Measurements from ENCODE around the gene PLA2G4D.

The PLA2G4D gene

GRCh38 chr15:42032376-42033213 is 61.8 kb downstream of the PLA2G4D start:
- Histone ChIP-seq H3K27me3 (ENCODE audit: control insufficient read depth in 5 of 5, insufficient read depth in 4 of 5, low read length in 5 of 5) (peaks cover 0 to 4% (median 0%) of the 10 kb centered on the region in 5 donors), H3K9me3 (ENCODE audit: control insufficient read depth in 5 of 5, low read length in 5 of 5) (no peaks in the 10 kb centered on the region), H3K9ac (ENCODE audit: low read length in 5 of 5) (no peak overlapping the region), H3K4me1 (ENCODE audit: control insufficient read depth in 5 of 5, insufficient read depth in 5 of 5, low read length in 5 of 5) (no peaks in the 10 kb centered on the region), H3K36me3 (ENCODE audit: control insufficient read depth in 5 of 5, insufficient read depth in 5 of 5, low read length in 5 of 5) (no peaks in the 10 kb centered on the region), H3K27ac (ENCODE audit: low read depth, low read length) (no peak overlapping the region), H3K4me3 (ENCODE audit: low read depth in 1 of 5, low read length in 5 of 5) (no peak overlapping the region)

- H3K27me3 ChIP-seq (ENCODE audit: control insufficient read depth in 5 of 5, insufficient read depth in 4 of 5, low read length in 5 of 5): peaks cover 0 to 4% (median 0%) of the 10 kb centered on the region in 5 donors
These were observed 63.0 kb downstream of the PLA2G4D start for GRCh38 chr15:42031198-42031915.

GRCh38 chr15:42027521-42027920 is 66.8 kb downstream of the PLA2G4D start:
- Histone ChIP-seq H3K4me3 (ENCODE audit: low read depth in 1 of 5, low read length in 5 of 5) (no peak overlapping the region), H3K9me3 (ENCODE audit: control insufficient read depth in 5 of 5, low read length in 5 of 5) (peaks cover 0 to 1% (median 0%) of the 10 kb centered on the region in 5 donors), H3K27ac (ENCODE audit: low read depth, low read length) (no peak overlapping the region), H3K9ac (ENCODE audit: low read length in 5 of 5) (no peak overlapping the region), H3K4me1 (ENCODE audit: control insufficient read depth in 5 of 5, insufficient read depth in 5 of 5, low read length in 5 of 5) (no peaks in the 10 kb centered on the region), H3K36me3 (ENCODE audit: control insufficient read depth in 5 of 5, insufficient read depth in 5 of 5, low read length in 5 of 5) (no peaks in the 10 kb centered on the region), H3K27me3 (ENCODE audit: control insufficient read depth in 5 of 5, insufficient read depth in 4 of 5, low read length in 5 of 5) (peaks cover 0 to 4% (median 0%) of the 10 kb centered on the region in 5 donors)

More at GRCh38 chr15:42031198-42031915, 63.0 kb downstream of the PLA2G4D start:
- no peaks in the 10 kb centered on the region for H3K9me3 ChIP-seq (ENCODE audit: control insufficient read depth in 5 of 5, low read length in 5 of 5)
- H3K4me1 ChIP-seq (ENCODE audit: control insufficient read depth in 5 of 5, insufficient read depth in 5 of 5, low read length in 5 of 5): no peaks in the 10 kb centered on the region
- H3K27ac ChIP-seq (ENCODE audit: low read depth, low read length): no peak overlapping the region
- H3K36me3 ChIP-seq (ENCODE audit: control insufficient read depth in 5 of 5, insufficient read depth in 5 of 5, low read length in 5 of 5): no peaks in the 10 kb centered on the region
- no peak overlapping the region for H3K4me3 ChIP-seq (ENCODE audit: low read depth in 1 of 5, low read length in 5 of 5)
- H3K9ac ChIP-seq (ENCODE audit: low read length in 5 of 5): no peak overlapping the region

GRCh38 chr15:42024303-42024702 is 70.1 kb downstream of the PLA2G4D start:
- H3K9ac ChIP-seq (ENCODE audit: low read length in 5 of 5): no peak overlapping the region
- H3K27me3 ChIP-seq (ENCODE audit: control insufficient read depth in 5 of 5, insufficient read depth in 4 of 5, low read length in 5 of 5): no peaks in the 10 kb centered on the region
- H3K9me3 ChIP-seq (ENCODE audit: control insufficient read depth in 5 of 5, low read length in 5 of 5): peaks cover 0 to 3% (median 0%) of the 10 kb centered on the region in 5 donors
- H3K4me1 ChIP-seq (ENCODE audit: control insufficient read depth in 5 of 5, insufficient read depth in 5 of 5, low read length in 5 of 5): no peaks in the 10 kb centered on the region
- no peak overlapping the region for H3K4me3 ChIP-seq (ENCODE audit: low read depth in 1 of 5, low read length in 5 of 5)
- H3K36me3 ChIP-seq (ENCODE audit: control insufficient read depth in 5 of 5, insufficient read depth in 5 of 5, low read length in 5 of 5): no peaks in the 10 kb centered on the region
- no peak overlapping the region for H3K27ac ChIP-seq (ENCODE audit: low read depth, low read length)

GRCh38 chr15:42021593-42021992 is 72.8 kb downstream of the PLA2G4D start:
- peaks cover 0 to 2% (median 0%) of the 10 kb centered on the region in 5 donors for H3K4me1 ChIP-seq (ENCODE audit: control insufficient read depth in 5 of 5, insufficient read depth in 5 of 5, low read length in 5 of 5)
- peaks cover 0 to 3% (median 0%) of the 10 kb centered on the region in 5 donors for H3K9me3 ChIP-seq (ENCODE audit: control insufficient read depth in 5 of 5, low read length in 5 of 5)
- H3K27me3 ChIP-seq (ENCODE audit: control insufficient read depth in 5 of 5, insufficient read depth in 4 of 5, low read length in 5 of 5): no peaks in the 10 kb centered on the region
- H3K27ac ChIP-seq (ENCODE audit: low read depth, low read length): no peak overlapping the region
- no peak overlapping the region for H3K9ac ChIP-seq (ENCODE audit: low read length in 5 of 5)
- no peak overlapping the region for H3K4me3 ChIP-seq (ENCODE audit: low read depth in 1 of 5, low read length in 5 of 5)
- no peaks in the 10 kb centered on the region for H3K36me3 ChIP-seq (ENCODE audit: control insufficient read depth in 5 of 5, insufficient read depth in 5 of 5, low read length in 5 of 5)

- Histone ChIP-seq H3K27ac (ENCODE audit: low read depth, low read length) (no peak within 1 kb of the TSS), H3K9ac (ENCODE audit: low read length in 5 of 5) (no peak within 1 kb of the TSS)
These were observed 73.6 kb downstream of the PLA2G4D start, which contains the start of gene PLA2G4E for GRCh38 chr15:42020713-42021273. PLA2G4E (minus strand) TSS chr15:42021042; CDS start chr15:42021030, 12 bp downstream.

GRCh38 chr15:42018306-42019224 is 75.8 kb downstream of the PLA2G4D start:
- Histone ChIP-seq H3K4me3 (ENCODE audit: low read depth in 1 of 5, low read length in 5 of 5) (no peak overlapping the region), H3K9ac (ENCODE audit: low read length in 5 of 5) (no peak overlapping the region), H3K36me3 (ENCODE audit: control insufficient read depth in 5 of 5, insufficient read depth in 5 of 5, low read length in 5 of 5) (no peaks in the 10 kb centered on the region), H3K27ac (ENCODE audit: low read depth, low read length) (no peak overlapping the region), H3K27me3 (ENCODE audit: control insufficient read depth in 5 of 5, insufficient read depth in 4 of 5, low read length in 5 of 5) (no peaks in the 10 kb centered on the region), H3K4me1 (ENCODE audit: control insufficient read depth in 5 of 5, insufficient read depth in 5 of 5, low read length in 5 of 5) (peaks cover 0 to 2% (median 0%) of the 10 kb centered on the region in 5 donors), H3K9me3 (ENCODE audit: control insufficient read depth in 5 of 5, low read length in 5 of 5) (peaks cover 0 to 3% (median 0%) of the 10 kb centered on the region in 5 donors)

More at GRCh38 chr15:42020713-42021273, 73.6 kb downstream of the PLA2G4D start, which contains the start of gene PLA2G4E:
- peaks cover 0 to 3% (median 0%) of the 10 kb centered on the region in 5 donors for H3K9me3 ChIP-seq (ENCODE audit: control insufficient read depth in 5 of 5, low read length in 5 of 5)
- H3K36me3 ChIP-seq (ENCODE audit: control insufficient read depth in 5 of 5, insufficient read depth in 5 of 5, low read length in 5 of 5): no peaks in the 10 kb centered on the region
- no peaks in the 10 kb centered on the region for H3K27me3 ChIP-seq (ENCODE audit: control insufficient read depth in 5 of 5, insufficient read depth in 4 of 5, low read length in 5 of 5)
- no peak within 1 kb of the TSS for H3K4me3 ChIP-seq (ENCODE audit: low read depth in 1 of 5, low read length in 5 of 5)
- peaks cover 0 to 2% (median 0%) of the 10 kb centered on the region in 5 donors for H3K4me1 ChIP-seq (ENCODE audit: control insufficient read depth in 5 of 5, insufficient read depth in 5 of 5, low read length in 5 of 5)
